Aorta (tissue), 5 donors: ENCODE results near the gene MCM7. TPM values are rescaled to one million over a fixed set of nuclear protein-coding genes. Genes with fewer than 3 reads are reported as not detected.

Experiments
- ATAC-seq: fragments of 200-7000 bp; cut with Tn5 transposase; one replicate; pipeline ENCODE4 v1.9.1; 2022; ENCODE audit warnings: moderate library complexity; ENCODE audit not compliant: low FRiP score
- DNase-seq, 2 donors: peaks; one replicate each; pipeline ENCODE4 v3.0.0-alpha.2; 2020
- H3K27ac ChIP-seq, 2 donors: one replicate each; pipeline ENCODE4 v1.5.1; 2013; ENCODE audit warnings: low read length in 2 of 2, mild to moderate bottlenecking in 2 of 2, moderate library complexity in 2 of 2, control low read depth in 1 of 2, inconsistent platforms in 1 of 2, low read depth in 1 of 2
- H3K27me3 ChIP-seq, 2 donors: one replicate each; pipeline ENCODE4 v1.6.1; 2013; ENCODE audit warnings: control low read depth in 1 of 2, low read length in 1 of 2, mild to moderate bottlenecking in 1 of 2, moderate library complexity in 1 of 2; ENCODE audit not compliant: insufficient read depth in 2 of 2, control insufficient read depth in 1 of 2
- H3K36me3 ChIP-seq, 2 donors: one replicate each; pipeline ENCODE4 v1.6.1; 2013; ENCODE audit warnings: control low read depth in 1 of 2, low read length in 1 of 2, mild to moderate bottlenecking in 1 of 2; ENCODE audit not compliant: insufficient read depth in 2 of 2, control insufficient read depth in 1 of 2
- H3K4me1 ChIP-seq, 2 donors: one replicate each; pipeline ENCODE4 v1.6.1; 2013; ENCODE audit warnings: low read length in 2 of 2, control low read depth in 1 of 2, mild to moderate bottlenecking in 1 of 2, moderate library complexity in 1 of 2; ENCODE audit not compliant: insufficient read depth in 2 of 2, control insufficient read depth in 1 of 2
- H3K4me3 ChIP-seq, 2 donors: one replicate each; pipeline ENCODE4 v1.5.1; 2013; ENCODE audit warnings: low read length in 2 of 2, control low read depth in 1 of 2, mild to moderate bottlenecking in 1 of 2
- H3K9me3 ChIP-seq: one replicate; pipeline ENCODE4 v1.6.1; 2013; ENCODE audit warnings: mild to moderate bottlenecking, low read length; ENCODE audit not compliant: control insufficient read depth
- WGBS, 2 donors: extraction: QIAGEN DNeasy Blood & Tissue Kit; methylation state at CpG; one replicate each; pipeline ENCODE4 v1.1.7; 2013; 5-methylcytosine and 5-hydroxymethylcytosine counted together
- intact Hi-C, 2 donors: fragments of 100-400 bp; cut with DNase I; formaldehyde crosslinking; loops; one replicate each; pipeline versions ENCODE4 v1.14.2 to v1.15.0; 2022
- polyA plus RNA-seq, 2 donors: library from polyadenylated mRNA; stranded (reverse); fragments of 200-250 nt; gene quantifications; one replicate each; pipeline ENCODE4 v1.2.3, GENCODE V29; 2013
- total RNA-seq, 2 donors: library from RNA; stranded (reverse); fragmentation: NEBNext Ultra II Directional; extraction: Animal tissue kit (Norgen Biotek cat#: 25700); gene quantifications; one replicate each; pipeline ENCODE4 v1.2.1, GENCODE V29; 2021
- donor health status: healthy with polysubstance abuse.
- donor health status: Bipolar disorder and iron deficiency.
- donor health status: DM: no; HTN: no; CAD: no.
- donor health status: DM: no; HTN: no; CAD: no.
- donor health status: DM: yes; HTN: yes; CAD: no.

MCM7 gene
- total and polyA plus RNA-seq, 4 donors, result 27.1 to 90.8 (median 46.5) TPM

DNA sequence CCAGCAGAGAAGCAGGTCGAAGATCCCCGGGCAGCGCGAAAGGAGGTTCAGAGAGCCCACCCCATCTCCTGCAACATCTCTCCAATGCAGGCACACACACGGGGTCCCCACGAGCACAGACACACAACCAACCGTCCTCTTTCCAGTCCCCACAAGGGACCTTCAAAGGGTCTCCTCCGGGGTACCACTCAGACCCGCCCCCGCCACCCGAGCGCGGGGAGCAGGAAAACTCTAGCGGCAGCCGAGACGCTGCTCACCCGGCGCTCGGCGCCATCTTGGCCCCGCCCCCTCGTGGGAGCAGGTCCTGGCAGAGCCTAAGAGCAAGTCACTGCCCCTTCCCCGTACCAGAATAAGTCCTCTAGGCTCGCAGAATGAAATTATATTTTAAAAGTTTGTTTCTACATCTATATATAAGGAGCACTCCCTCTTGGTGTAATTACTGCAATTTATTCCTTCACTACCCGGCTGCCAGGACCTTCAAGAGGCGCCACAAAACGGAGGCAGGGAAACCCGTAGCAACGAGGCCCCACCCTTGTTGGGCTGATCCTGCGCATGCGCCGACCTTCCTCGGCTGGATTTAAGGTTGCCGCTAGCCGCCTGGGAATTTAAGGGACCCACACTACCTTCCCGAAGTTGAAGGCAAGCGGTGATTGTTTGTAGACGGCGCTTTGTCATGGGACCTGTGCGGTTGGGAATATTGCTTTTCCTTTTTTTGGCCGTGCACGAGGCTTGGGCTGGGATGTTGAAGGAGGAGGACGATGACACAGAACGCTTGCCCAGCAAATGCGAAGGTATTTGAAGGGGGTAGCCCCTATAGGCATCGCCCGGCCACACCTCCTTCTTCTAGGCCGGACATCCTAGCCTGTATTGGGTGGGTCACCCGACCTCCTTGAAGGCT lies 18.1 kb upstream of the MCM7 start, which contains the start of the genes CNPY4 and TAF6:
Gene CNPY4, plus strand, starts transcription at position 563 of the 898 bp plus-strand sequence. Its CDS starts 111 bp downstream, at position 674.
Gene TAF6, minus strand, starts transcription at position 287 of the 898 bp plus-strand sequence. CDS start 5,149 bp downstream, outside the sequence.
- H3K36me3 ChIP-seq, result no peaks in the 10 kb centered on the region
- peak within 1 kb of the TSS in 1 of 2 donors; percentile 29 for H3K27ac ChIP-seq
- no peaks in the 10 kb centered on the region for H3K27me3 ChIP-seq
- intact Hi-C loops, result loop anchor here in 1 of 2 donors (2.0 kb wide), 1 partner anchor 19 kb away; the partner anchor contains the start of genes AP4M1 and MCM7
- 0% methylated on average over 49 of the region's 49 CpGs for WGBS, 2 donors
- peak; percentile 97 for ATAC-seq
- peak; percentile 97 to 99 for DNase-seq
- peaks cover 0 to 2% of the 10 kb centered on the region in 2 donors for H3K4me1 ChIP-seq
- H3K4me3 ChIP-seq, result peak within 1 kb of the TSS; percentile 71 to 73
- H3K9me3 ChIP-seq, result no peaks in the 10 kb centered on the region

- intact Hi-C loops, result loop anchor here in 1 of 2 donors (2.0 kb wide), 1 partner anchor 18 kb away; the partner anchor contains the start of genes AP4M1 and MCM7
- H3K27ac ChIP-seq, result no peak overlapping the region
- no peaks in the 10 kb centered on the region for H3K36me3 ChIP-seq
- H3K4me1 ChIP-seq, result peaks cover 0 to 2% of the 10 kb centered on the region in 2 donors
- WGBS, 2 donors, result 17 to 21% methylated on average over 18 of the region's 18 CpGs
- ATAC-seq (no peak), DNase-seq (peak in 1 of 2 donors; percentile 46)
- H3K27me3 ChIP-seq, result no peaks in the 10 kb centered on the region
- no peaks in the 10 kb centered on the region for H3K9me3 ChIP-seq
- peak overlapping the region; percentile 55 to 73 for H3K4me3 ChIP-seq
These were observed 17.3 kb upstream of the MCM7 start for GRCh38 chr7:100118388-100119071.

GRCh38 chr7:100115026-100115425 lies 13.8 kb upstream of the MCM7 start:
- no peak overlapping the region for H3K4me3 ChIP-seq
- no peaks in the 10 kb centered on the region for H3K27me3 ChIP-seq
- no peaks in the 10 kb centered on the region for H3K4me1 ChIP-seq
- 91 to 97% methylated on average over 7 of the region's 7 CpGs for WGBS, 2 donors
- no peaks in the 10 kb centered on the region for H3K9me3 ChIP-seq
- H3K36me3 ChIP-seq, result peaks cover 0 to 2% of the 10 kb centered on the region in 2 donors
- ATAC-seq (no peak), DNase-seq (no peak)
- intact Hi-C loops, result no loop called here
- no peak overlapping the region for H3K27ac ChIP-seq

GRCh38 chr7:100111914-100112313 lies 10.7 kb upstream of the MCM7 start:
- no peak overlapping the region for H3K27ac ChIP-seq
- ATAC-seq (no peak), DNase-seq (no peak)
- intact Hi-C loops, result no loop called here
- H3K9me3 ChIP-seq, result no peaks in the 10 kb centered on the region
- no peaks in the 10 kb centered on the region for H3K4me1 ChIP-seq
- H3K27me3 ChIP-seq, result no peaks in the 10 kb centered on the region
- no peak overlapping the region for H3K4me3 ChIP-seq
- 84 to 90% methylated on average over 13 of the region's 13 CpGs for WGBS, 2 donors
- peaks cover 0 to 3% of the 10 kb centered on the region in 2 donors for H3K36me3 ChIP-seq

- intact Hi-C loops, result no loop called here
- H3K36me3 ChIP-seq, result peaks cover 0 to 7% of the 10 kb centered on the region in 2 donors
- 93% methylated on average over 7 of the region's 7 CpGs for WGBS, 2 donors
These were observed 10.0 kb upstream of the MCM7 start for GRCh38 chr7:100111156-100111555.

DNA sequence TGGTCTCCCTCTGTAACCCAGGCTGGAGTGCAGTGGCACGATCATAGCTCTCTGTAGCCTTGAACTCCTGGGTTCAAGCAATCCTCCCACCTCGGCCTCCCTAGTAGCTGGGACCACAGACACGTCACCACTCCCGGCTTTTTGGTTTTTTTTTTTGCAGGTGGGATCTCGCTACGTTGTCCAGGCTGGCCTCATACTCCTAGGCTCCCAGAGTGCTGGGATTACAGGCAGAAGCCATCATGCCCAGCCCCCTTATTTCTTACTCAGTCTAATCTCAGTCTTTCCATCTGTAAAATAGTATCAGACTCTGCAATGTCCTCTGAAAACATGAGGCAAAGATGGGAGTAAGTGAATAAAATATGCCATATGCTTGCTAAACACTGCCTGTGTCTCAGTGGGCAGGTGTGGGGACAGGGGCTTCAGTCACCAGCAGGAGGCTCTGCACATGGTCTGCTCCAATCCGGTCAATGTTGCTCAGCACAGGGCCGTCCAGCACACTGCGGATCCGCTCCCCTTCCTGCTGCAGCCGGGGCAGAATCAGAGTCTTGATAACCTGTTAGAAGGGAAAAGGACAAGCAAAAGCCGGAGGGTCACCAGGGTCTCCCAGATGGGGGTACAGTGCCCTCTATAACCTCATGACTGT lies 8.4 kb upstream of the MCM7 start:
- no peak for DNase-seq
- ATAC-seq, result no peak
- Histone ChIP-seq H3K4me1 (no peaks in the 10 kb centered on the region), H3K9me3 (no peaks in the 10 kb centered on the region), H3K27ac (no peak overlapping the region), H3K27me3 (no peaks in the 10 kb centered on the region), H3K36me3 (peaks cover 0 to 9% of the 10 kb centered on the region in 2 donors), H3K4me3 (no peak overlapping the region)
- WGBS, 2 donors, result 85 to 86% methylated on average over 12 of the region's 12 CpGs
- intact Hi-C loops, result no loop called here

More at GRCh38 chr7:100111156-100111555, 10.0 kb upstream of the MCM7 start:
- Histone ChIP-seq H3K9me3 (no peaks in the 10 kb centered on the region), H3K4me3 (no peak overlapping the region), H3K27me3 (no peaks in the 10 kb centered on the region), H3K4me1 (no peaks in the 10 kb centered on the region), H3K27ac (no peak overlapping the region)
- DNase-seq (no peak), ATAC-seq (no peak)

DNA sequence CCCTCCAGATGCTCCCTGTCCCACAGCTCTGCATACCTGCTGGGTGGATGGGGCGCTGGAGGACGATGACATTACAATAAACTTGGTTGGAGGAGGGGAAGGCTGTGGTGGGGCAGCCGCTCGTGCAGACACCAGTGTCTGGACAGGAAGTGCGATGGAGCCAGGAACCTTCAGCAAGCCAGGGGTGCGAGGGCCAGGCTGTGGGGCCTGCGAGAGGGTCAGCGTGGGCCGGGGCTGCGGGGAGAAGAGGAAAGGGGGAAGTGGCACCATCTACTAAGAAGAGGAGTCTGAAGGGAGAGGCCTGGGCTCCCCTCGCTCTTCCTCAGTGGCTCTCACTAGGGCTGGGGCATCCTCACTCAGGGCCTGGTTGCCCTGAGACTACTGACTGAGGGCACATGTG lies 6.7 kb upstream of the MCM7 start:
- Histone ChIP-seq H3K36me3 (peaks cover 0 to 9% of the 10 kb centered on the region in 2 donors), H3K4me3 (no peak overlapping the region), H3K27ac (no peak overlapping the region), H3K27me3 (no peaks in the 10 kb centered on the region), H3K4me1 (no peaks in the 10 kb centered on the region), H3K9me3 (no peaks in the 10 kb centered on the region)
- 63 to 71% methylated on average over 9 to 11 of the region's 11 CpGs for WGBS, 2 donors
- intact Hi-C loops, result no loop called here
- DNase-seq, result no peak
- ATAC-seq, result no peak

GRCh38 chr7:100107125-100107737 lies 6.0 kb upstream of the MCM7 start:
- no peak for ATAC-seq
- 80 to 83% methylated on average over 25 of the region's 25 CpGs for WGBS, 2 donors
- H3K36me3 ChIP-seq, result peaks cover 0 to 7% of the 10 kb centered on the region in 2 donors

More at GRCh38 chr7:100107125-100107737, 6.0 kb upstream of the MCM7 start:
- H3K4me3 ChIP-seq, result no peak overlapping the region
- no peaks in the 10 kb centered on the region for H3K4me1 ChIP-seq
- H3K27me3 ChIP-seq, result no peaks in the 10 kb centered on the region
- DNase-seq, result no peak
- intact Hi-C loops, result no loop called here
- no peak overlapping the region for H3K27ac ChIP-seq
- no peaks in the 10 kb centered on the region for H3K9me3 ChIP-seq
